Fibroblast of the aortic adventitia (primary cell): ENCODE measurements around the gene SF3A1. TPM values are rescaled to one million over a fixed set of nuclear protein-coding genes. Genes with fewer than 3 reads are reported as not detected.
"Not testable (repeated sequence)": the region's sequence is repeated elsewhere in the genome, so short reads cannot be mapped to it uniquely, and the experiment has no call there.

Experiments used
- DNase-seq: peaks from one replicate; pipeline ENCODE4 v3.0.0-alpha.2; 2010; ENCODE audit warnings: low read depth
- H3K4me3 ChIP-seq: 2 replicates; pipeline ENCODE4 v1.5.1; 2011; ENCODE audit warnings: low read depth, mild to moderate bottlenecking, control low read depth, low read length, moderate library complexity
- CTCF ChIP-seq: IDR thresholded peaks from 2 replicates; pipeline ENCODE4 v1.5.1; 2011; ENCODE audit warnings: mild to moderate bottlenecking, low read length, control low read depth, inconsistent platforms; ENCODE audit not compliant: insufficient read depth
- total RNA-seq: library from RNA; depleted of rRNA; stranded (reverse); fragments of >200 nt; gene quantifications from 2 replicates; pipeline ENCODE4 v1.2.3, GENCODE V29; 2012; ENCODE audit warnings: low replicate concordance

SF3A1 gene
- 40.8 and 43.7 TPM in 2 replicates for total RNA-seq

DNA sequence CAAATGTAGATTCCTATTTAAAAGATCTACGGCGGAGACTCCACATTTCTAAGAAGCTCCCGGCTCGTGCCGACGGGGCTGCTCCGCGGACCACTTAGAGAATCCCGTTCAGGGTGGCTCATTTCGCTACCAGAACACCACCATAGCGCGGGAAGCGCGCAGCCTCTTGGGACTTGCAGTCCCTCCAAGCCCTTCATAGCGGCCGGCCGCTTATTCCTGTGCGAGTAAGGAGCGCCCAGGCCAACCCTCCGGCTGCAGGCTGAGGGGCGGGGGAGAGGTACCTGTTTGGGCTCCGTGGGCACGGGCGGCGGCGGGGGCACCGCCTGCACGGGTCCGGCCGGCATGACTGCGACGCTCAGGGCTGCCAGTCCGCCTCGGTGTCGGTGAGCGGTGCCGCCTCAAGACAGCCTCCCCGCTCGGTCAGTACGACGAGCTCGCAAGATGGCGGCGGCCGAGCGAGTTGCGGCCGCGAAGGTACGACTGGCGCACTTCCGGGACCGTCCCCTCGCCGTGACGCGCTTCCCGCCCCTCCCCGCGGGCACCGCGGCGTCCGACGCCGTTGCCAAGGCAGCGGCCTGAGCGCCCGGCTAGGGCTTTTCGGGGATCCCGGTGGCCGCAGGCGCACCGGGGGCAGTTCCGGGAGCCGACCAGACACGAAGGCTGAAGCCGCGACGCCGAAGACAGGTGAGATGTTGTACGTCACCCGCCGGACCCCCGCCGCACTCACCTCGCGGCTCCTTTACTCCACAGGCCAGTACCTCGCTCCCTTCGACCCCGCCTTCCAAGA is at the start of gene SF3A1, which contains the start of gene CCDC157:
Gene SF3A1, minus strand, starts transcription at position 446 of the 787 bp plus-strand sequence. Its CDS starts 102 bp downstream, at position 344.
Gene CCDC157, plus strand, starts transcription at position 559 of the 787 bp plus-strand sequence. CDS start 8,994 bp downstream, outside the sequence.
- no peak for TF ChIP-seq CTCF
- peak within 1 kb of the TSS; percentile 90 for H3K4me3 ChIP-seq
- DNase-seq = peak; percentile 85

DNA sequence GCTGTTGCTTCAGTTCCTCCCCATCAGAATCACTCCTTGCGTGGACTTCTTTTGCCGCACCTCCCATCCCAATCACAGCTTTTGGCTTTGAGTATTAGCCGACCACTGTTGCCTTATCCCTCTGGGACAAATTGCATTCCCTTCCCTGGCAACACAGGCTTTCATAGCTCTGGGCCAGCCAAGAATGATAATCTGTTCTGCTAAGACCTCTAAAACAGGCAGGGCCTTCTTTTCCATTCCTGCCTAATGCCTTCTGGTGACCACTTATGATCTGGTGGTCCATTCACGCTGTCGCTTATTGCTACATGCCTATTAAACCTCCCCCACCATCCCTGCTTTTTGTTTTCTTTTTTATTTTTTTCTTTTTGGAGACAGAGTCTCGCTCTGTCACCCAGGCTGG is 49.7 kb upstream of the SF3A1 start:
- TF ChIP-seq CTCF = no peak
- no peak overlapping the region for H3K4me3 ChIP-seq
- DNase-seq = no peak

- no peak for TF ChIP-seq CTCF
- DNase-seq = no peak
- no peak overlapping the region for H3K4me3 ChIP-seq
Measured at GRCh38 chr22:30405731-30406130, 49.0 kb upstream of the SF3A1 start.

- no peak overlapping the region for H3K4me3 ChIP-seq
- no peak for TF ChIP-seq CTCF
- DNase-seq = no peak
Measured at GRCh38 chr22:30404307-30404706, 47.6 kb upstream of the SF3A1 start.

GRCh38 chr22:30402766-30403104 is 46.0 kb upstream of the SF3A1 start:
- H3K4me3 ChIP-seq, DNase-seq: not testable (repeated sequence)

GRCh38 chr22:30402028-30402765 is 45.5 kb upstream of the SF3A1 start:
- no peak for TF ChIP-seq CTCF
- no peak for DNase-seq
- no peak overlapping the region for H3K4me3 ChIP-seq

- H3K4me3 ChIP-seq, DNase-seq: not testable (repeated sequence)
Measured at GRCh38 chr22:30401024-30401423, 44.3 kb upstream of the SF3A1 start.
